ENCODE data around the gene LSR.

LSR gene

GRCh38 chr19:35293808-35294207 lies 45.0 kb downstream of the LSR start:
- TF ChIP-seq CTCF (IDR thresholded peaks at IDR 0.05; ENCODE audit: low read depth, low read length) = no peak

GRCh38 chr19:35294328-35294727 lies 45.5 kb downstream of the LSR start:
- H3K4me3 ChIP-seq (ENCODE audit: low read depth, low read length) = no peak overlapping the region
- TF ChIP-seq CTCF (IDR thresholded peaks at IDR 0.05; ENCODE audit: low read depth, low read length) = no peak

More at GRCh38 chr19:35293808-35294207, 45.0 kb downstream of the LSR start:
- no peak overlapping the region for H3K4me3 ChIP-seq (ENCODE audit: low read depth, low read length)

GRCh38 chr19:35294859-35295791 lies 46.3 kb downstream of the LSR start:
- H3K4me3 ChIP-seq (ENCODE audit: low read depth, low read length) = no peak overlapping the region
- no peak for TF ChIP-seq CTCF (IDR thresholded peaks at IDR 0.05; ENCODE audit: low read depth, low read length)

- no peak for TF ChIP-seq CTCF (IDR thresholded peaks at IDR 0.05; ENCODE audit: low read depth, low read length)
- H3K4me3 ChIP-seq (ENCODE audit: low read depth, low read length) = no peak overlapping the region
Measured at GRCh38 chr19:35295792-35296462, 47.1 kb downstream of the LSR start.

GRCh38 chr19:35296644-35297514 lies 48.1 kb downstream of the LSR start:
- TF ChIP-seq CTCF (IDR thresholded peaks at IDR 0.05; ENCODE audit: low read depth, low read length) = no peak
- no peak overlapping the region for H3K4me3 ChIP-seq (ENCODE audit: low read depth, low read length)

GRCh38 chr19:35297515-35297848 lies 48.7 kb downstream of the LSR start:
- no peak overlapping the region for H3K4me3 ChIP-seq (ENCODE audit: low read depth, low read length)
- TF ChIP-seq CTCF (IDR thresholded peaks at IDR 0.05; ENCODE audit: low read depth, low read length) = no peak

All from WI38 (cell line).